Measurements from ENCODE around the gene ABCC6.

ABCC6 gene

DNA sequence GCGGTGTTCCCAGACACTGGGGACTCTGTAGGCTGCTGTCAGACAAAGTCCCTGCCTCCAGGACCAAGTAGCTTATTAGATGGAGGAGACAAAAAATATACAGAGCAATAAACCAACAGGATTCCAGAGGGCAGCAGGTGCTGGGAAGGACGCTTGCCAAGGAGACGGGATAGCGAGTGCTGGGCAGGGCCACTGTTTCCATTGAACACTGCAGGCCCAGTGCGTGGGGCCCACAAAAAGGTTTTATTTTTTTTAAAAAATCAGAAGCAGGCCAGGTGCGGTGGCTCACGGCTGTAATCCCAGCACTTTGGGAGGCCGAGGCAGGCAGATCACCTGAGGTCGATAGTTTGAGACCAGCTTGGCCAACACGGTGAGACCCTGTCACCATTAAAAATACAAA, 84.2 kb downstream of the ABCC6 start:
- no peak for DNase-seq

DNA sequence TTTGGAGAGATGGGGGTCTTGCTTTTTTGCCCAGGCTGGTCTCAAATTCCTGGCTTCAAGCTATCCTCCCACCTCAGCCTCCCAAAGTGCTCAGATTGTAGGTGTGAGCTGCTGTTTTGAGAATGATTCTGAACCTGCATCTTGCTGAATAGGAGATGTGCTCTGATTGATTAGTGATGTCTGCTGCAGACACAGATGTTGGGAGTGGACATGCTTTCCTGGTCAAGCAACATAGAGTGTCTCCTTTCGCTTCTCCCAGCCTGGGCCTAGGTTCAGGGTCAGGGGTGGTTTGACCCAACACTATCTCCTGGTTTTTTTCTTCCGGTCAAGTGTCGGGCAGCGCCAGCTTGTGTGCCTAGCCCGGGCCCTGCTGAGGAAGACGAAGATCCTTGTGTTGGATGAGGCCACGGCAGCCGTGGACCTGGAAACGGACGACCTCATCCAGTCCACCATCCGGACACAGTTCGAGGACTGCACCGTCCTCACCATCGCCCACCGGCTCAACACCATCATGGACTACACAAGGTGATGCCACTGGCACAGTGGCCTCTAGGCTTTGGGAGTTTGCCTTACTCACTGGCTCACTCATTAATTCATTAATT, 85.2 kb downstream of the ABCC6 start:
- no peak for DNase-seq

DNA sequence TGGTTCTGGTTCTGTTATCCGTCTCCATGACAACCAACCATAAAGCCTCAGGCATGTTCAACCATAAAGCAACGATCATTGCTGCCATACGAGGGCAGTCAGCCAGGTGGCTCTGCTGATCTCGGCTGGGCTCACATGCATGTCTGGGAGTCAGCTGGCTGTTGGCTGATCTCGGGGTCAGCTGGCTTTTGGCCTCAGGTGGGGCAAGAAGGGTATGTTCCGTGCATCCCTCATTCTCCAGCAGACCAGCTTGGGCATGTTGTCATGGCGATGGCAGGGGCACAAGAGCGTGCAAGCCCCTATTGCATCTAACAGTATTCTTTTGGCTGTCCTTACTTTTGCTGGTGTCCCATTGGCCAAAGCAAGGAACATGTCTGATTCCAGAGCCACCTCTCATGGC, 86.2 kb downstream of the ABCC6 start:
- no peak for DNase-seq

DNA sequence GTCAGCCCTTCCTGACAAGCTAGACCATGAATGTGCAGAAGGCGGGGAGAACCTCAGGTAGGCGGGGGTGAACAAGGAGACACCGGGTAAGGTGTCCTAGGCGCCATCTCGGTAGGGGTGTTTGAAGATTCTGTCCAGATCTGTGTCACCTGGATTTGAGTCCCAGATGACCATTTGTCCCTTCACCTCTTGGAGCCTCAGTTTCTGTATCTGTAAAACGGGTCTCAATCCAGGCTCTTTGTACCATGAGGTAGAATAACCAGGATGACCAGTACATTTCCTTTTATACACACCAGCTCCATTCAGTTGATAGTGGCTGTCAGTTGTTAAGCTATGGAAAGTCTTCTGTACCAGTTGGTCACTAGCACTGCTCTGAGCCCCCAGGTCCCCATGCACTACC, 86.7 kb downstream of the ABCC6 start:
- no peak for DNase-seq

DNA sequence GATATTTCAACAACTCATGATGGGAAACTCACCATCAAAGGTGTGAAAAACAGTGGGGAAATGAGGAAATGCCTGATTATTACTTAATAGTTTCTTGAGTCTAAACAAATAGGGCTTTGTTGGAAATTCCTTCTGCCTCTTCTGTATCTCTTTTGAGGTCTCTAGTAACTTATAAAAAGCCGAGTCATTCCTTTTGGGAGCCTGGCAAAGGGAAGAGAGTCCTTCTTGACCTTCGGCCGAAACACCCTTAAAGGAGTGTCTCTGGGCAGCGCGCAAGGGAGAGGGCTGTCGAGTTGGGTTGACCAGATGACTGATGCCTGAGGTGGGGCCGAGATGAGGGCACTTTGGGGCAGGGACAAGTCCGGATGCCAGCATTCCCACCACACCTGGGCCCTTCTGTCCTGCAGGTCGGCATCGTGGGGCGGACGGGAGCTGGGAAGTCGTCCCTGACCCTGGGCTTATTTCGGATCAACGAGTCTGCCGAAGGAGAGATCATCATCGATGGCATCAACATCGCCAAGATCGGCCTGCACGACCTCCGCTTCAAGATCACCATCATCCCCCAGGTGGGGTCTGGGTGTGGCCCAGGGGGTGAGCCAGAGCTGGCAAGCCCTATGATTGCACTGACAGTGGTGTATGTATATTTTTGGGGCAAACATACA, 89.2 kb downstream of the ABCC6 start:
- no peak for DNase-seq

DNA sequence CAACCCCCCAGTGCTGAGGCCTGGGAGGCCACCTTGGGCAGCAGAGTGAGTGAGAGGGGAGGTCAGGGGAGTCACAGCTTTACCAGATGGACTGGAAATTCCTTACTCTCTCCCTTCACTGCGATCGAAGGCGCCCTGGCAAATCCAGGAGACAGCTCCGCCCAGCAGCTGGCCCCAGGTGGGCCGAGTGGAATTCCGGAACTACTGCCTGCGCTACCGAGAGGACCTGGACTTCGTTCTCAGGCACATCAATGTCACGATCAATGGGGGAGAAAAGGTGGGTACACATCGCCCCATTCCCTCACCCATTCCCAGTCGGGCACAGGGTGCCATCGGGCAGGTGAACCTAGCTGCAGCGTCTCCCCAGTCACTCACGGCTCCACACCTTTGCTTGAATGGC, 91.6 kb downstream of the ABCC6 start:
- DNase-seq, result no peak

DNA sequence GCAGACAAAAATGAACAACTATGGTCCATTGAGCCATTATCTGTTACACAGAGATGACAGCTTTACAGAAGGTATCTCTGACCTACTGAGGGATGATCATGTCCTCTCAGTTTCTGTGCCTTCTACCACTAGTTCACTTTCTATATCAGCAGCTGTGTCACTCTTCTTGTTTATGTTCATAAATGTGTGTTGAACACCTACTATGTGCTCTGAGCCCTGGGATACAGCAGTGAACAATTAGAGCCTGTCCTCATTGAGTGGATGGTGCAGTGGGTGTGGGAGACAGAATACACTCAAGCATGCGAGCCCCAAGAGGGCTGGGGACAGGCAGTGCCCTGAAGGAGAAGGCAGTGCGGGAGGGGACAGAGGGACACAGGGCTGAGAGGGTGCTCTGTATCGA, 92.1 kb downstream of the ABCC6 start:
- DNase-seq, result no peak

DNA sequence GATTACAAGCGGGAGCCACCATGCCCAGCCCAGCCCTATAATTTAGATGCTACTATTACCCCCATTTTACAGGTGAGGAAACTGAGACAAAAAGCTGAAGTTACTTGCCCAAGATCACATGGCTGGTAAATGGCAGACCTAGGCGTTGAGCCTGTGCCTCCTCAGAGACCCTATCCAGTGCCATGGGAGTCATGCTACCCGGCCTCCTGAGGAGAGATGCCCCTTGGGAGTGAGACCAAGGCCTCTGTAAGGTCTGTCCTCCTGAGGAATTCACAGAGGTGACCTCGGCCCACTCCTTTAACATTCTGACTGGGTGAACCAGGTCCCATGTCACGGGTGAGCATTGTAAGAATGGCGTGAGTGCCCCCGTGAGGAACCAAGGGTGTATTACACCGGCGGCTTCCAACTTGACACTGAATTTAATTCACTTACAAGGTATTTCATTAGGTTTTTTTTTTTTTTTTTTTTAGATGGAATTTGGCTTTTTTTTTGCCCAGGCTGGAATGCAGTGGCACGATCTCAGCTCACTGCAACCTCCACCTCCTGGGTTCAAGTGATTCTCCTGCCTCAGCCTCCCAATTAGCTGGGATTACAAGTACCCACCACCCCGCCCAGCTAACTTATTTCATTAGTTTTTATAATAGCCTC, 95.7 kb downstream of the ABCC6 start:
- DNase-seq, result peak in 1 of 2 experiments; percentile 73

DNA sequence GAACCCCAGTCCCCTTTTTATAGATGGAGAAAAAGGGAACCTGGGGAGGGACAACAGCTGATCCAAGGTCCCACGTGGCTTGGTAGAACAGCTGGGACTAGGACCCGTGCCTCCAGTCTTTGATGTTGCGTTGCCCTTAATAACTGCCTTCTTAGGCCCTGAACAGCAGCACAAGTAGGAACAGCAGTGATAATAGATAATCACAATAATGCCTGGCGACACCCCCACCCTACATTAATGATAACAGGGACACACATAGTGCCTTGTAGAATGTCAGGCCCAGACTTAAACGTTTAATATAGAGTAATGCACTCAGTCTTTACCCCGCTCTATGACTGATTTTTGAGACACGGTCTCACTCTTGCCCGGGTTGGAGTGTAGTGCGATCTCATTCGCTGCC, 96.4 kb downstream of the ABCC6 start:
- no peak for DNase-seq

DNA sequence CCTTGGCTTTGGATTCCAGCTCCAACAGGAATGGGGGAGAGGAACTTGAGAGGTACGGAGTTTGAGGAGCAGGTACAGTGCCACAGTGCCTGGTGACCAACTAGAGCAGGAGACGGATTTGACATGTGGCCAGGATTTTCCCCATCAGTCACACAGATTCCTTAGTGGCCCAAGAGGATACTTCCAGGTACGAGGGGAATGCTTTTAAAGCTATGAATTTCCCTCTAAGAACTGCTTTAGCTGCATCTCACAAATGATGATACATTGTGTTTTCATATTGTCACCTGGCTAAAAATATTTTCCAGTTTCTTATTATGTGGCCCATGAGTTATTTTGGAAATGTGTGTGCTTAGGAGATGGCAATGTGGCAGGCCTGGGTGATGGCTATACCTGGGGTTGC, 98.3 kb downstream of the ABCC6 start:
- DNase-seq, result no peak

DNA sequence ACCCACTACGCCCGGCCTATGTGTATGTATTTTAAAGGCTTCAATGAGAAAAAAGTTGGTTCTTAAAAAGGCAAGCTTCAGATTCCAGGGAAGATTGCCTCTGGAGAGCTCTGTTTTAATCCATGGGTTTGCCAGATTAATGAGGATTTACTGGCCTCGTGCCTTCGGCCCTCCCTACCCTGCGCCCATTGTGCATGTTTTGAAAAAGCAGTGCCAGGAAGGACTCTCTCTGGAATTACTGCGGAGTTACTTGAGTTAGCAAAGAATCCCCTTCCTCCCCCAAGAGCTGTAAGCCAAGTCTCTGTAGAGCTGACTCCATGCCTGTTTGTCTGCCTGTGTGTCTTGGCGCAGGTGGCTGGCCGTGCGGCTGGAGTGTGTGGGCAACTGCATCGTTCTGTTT, 98.9 kb downstream of the ABCC6 start:
- DNase-seq, result no peak

DNA sequence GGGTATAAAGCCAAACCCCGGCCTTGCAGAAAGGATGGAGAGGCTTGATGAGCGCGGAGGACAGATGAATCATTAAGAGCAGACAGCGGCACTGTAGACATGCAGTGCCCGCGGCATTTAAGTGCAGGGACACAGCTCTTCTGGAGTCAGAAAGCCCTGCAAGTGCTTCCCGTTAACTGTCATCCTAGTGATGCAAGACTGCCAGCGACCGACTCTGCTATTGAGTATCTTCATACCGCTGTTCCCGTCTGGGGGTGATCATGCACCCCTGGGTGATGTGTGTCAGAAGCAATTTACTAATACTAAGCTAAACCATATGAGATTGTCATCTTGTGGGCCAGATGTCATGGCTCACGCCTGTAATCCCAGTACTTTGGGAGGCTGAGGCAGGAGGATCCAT, 101.0 kb downstream of the ABCC6 start:
- DNase-seq, result no peak

DNA sequence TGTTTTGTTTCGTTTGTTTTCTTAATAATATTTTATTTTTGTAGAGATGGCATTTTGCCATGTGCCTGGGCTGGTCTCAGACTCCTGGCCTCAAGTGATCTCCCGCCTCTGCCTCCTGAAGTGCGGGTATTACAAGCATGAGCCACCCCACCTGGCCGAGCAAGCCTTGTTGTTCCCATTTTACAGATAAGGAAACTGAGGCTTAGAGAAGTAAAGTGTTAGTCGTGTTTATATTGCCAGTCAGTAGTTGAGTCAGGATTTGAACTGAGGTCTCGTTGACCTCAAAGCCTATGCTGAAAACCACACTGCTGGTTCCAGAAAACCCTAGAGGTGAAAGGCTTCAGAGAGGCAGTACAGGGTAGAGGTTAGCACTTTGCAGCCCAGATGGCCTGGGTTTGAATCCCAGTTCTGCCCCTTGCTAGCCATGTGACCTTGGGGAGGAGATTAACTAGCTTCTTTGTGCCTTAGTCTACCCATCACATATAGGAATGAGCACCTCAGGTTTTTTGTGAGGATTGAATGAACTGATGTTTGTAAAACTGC, 102.0 kb downstream of the ABCC6 start:
- no peak for DNase-seq

DNA sequence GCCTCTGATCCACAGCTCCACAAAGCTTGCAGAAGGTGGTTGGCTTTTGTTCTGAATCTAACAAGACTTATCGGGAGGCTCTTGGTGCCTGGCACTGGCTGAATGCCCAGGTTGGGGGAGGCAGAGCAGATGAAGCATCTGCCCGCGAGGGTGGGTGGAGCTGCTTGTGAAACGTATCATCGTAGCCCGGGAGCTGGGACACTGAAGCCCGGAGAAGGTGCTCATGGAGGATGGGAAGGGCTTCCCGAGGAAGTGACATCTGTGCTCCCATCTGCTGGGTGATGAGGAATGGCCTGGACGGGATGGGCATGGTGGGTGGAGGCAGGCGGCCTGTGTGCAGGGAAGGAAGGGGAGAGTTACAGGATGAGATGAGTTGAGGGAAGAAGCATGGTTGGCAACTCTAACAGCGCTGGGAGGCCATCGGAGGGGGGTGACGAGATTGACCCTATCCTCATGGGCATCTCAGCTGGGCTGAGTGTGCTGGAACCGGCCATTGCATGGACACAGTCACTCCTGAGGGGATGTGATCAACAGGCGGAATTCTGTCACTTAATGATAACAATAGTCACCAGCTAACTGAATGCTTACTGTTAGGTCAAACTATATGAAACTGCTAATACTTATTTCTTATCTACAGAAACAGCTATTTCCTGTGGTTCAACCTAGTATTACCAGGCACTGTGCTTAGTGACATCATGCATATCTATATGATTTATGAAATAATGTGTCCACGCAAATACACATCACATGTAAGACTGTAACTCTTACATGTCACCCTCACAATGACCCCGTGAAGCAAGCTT, 102.7 kb downstream of the ABCC6 start:
- peak; percentile 59 to 89 for DNase-seq

DNA sequence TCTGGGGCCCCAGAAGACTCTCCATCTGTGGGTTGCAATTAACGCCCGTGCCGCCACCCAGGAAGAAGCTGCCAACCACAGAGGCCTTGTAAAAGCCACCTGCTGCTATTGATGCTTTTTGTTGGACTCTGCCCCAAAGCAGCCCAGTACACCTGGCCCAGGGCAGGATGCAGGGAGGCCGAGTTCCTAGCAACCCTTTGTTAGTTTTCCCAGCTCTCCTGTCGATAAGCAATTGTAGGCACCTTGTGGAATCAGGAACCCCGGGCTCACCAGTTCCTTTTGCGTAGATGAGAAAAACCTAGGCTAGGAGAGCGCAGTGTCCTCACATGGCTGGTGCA, 103.3 kb downstream of the ABCC6 start:
- peak in 1 of 2 experiments; percentile 35 for DNase-seq

DNA sequence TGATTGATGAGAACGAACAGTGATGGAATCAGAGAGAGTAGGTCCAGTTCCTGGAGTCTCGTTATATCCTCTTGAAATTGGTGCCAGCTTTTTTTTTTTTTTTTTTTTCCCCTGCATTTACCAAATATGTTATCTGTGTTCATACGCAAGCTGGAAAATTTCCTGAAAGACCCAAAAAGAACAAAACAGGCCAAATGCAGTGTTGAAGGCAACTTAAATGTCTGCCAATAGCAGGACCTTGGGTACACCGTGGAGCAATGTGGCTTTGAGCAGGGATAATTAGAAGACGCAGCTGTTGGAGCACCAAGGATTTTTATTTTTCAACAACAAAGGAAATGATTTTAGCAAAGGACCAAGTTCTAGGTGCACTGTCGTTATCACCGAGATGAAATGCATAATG, 105.0 kb downstream of the ABCC6 start:
- no peak for DNase-seq

DNA sequence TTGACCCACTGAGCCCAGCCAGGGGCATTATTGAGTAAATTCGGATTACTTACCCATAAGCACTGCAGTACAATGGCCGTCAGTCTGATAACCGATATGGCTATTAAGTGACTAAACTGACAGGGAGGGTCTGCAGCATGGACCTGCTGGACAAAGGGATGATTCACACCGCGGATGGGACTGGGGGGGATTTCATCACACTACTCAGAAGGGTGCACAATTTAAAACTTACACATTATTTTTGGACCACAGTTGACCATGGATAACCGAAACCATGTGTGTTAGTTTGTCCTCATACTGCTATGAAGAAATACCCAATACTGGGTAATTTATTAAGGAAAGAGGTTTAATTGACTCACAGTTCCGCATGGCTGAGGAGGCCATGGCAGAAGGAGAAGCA, 106.5 kb downstream of the ABCC6 start:
- no peak for DNase-seq

DNA sequence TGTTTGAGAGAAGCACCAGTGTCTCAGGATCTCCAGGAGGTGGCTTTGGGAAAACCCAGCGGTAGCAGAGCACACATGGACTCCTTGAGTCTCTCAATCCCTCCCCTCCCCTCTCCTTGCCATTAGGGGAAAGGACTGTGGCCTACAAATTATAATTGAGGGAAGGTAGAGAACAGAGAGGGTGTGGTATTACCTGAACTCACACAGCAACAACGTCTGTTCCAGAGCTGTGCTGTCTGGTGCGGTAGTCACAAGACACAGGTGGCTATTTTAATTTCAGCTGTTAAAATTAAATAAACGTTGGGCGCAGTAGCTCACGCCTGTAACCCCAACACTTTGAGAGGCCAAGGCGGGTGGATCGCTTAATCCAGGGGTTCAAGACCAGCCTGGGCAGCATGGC, 110.2 kb downstream of the ABCC6 start:
- no peak for DNase-seq

DNA sequence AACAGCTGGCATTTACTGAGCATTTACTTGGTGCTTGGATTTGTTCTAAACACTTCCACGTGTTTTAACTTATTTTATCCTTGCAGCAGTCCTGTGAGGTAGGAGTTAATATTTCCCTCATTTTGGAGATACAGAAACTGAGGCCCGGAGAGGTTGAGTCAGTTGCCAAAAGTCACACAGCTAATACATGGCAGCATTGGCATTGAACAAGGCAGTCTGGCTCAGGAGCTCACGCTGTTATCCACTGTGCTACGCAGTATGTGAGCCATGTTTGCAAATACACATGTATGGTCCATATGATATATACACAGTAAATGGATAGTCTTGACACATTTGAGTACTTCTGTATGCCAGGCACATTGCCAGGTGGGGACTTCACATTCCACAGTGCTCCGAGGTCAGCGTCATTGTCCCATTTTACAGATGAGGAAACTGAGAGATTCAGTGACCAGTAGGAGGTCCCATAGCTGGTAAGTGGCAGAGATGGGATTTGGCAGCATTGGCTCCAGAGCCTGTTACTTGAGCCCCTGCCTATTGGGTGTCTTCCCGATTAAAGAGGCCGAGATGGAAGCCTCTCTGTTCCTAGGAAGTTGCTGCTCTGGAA, 110.7 kb downstream of the ABCC6 start:
- DNase-seq, result no peak

DNA sequence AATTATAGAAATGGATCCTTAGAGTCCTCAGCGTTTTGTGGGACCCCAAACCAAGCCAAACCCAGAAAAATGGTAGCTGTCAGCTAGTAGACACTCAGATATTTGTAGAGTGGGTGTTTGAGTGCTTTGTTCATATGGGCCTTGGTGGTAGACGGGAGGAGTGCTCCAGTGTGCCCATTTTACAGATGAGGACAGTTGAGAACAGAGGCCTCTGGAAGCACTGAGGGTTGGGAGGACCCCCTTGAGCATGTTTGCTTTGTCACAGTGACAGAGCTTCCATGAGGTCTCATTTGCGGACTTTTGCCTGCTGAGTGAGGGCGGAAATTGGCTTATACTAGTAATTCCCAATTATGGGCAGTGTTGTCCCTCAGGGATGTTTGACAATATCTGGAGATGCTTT, 111.7 kb downstream of the ABCC6 start:
- DNase-seq, result no peak

DNA sequence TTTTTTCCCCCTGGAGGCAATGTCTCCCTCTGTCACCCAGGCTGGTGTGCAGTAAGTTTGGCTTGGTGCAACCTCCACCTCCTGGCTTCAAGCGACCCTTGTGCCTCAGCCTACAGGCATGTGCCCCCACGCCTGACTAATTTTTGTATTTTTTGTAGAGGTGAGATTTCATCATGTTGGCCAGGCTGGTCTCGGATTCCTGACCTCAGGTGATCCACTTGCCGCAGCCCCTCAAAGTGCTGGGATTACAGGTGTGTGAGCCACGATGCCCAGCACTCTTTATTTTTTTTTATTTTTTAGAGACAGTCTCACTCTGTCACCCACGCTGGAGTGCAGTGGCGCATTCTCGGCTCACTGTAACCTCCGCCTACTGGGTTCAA, 113.2 kb downstream of the ABCC6 start:
- DNase-seq, result no peak

DNA sequence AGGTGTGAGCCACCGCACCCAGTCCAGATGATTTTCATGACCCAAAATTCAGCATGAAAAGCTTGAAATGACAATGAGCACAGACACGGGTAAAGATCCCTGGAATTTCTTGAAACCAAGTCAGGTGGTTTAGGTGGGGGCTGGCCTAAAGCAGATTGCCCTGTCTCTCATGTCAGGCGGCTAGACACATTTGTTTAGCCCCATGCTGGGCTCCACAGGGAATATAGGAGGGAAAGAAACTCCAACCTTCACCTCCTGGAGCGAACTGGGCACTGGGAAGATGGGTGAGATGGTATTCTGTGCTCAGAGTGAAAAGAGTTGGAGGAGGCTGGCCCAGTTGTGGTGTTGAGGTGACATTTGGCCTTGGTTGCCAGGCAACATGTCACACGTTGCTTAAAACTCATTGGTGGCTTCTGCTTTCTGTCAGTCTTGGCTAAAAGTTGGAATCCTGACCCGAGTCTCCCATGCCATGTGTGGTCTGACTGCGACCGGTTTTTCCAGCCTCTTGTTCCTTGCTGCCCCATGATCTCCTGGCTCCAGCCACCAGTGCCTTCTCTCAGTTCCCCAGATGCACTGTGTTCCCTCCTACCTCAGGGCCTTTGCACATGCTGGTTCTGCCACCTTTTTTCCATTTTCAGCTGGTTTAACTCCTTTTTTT, 113.7 kb downstream of the ABCC6 start:
- no peak for DNase-seq

DNA sequence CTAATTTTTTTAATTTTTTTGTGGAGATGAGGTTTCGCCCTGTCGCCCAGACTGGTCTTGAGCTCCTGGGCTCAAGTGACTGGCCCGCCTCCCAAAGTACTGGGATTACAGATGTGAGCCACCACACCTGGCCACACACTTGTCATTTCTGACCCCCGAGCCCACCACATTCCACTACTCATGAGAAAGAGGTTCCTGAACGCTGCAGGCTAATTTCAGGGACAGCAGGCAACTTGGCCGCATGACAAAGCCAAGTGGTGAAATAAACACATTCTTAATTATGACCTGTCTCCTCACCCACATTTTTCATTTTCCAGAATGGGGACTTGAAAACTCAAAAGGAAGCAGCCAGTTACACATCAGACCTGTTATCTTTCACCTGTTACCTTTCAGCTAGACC, 114.5 kb downstream of the ABCC6 start:
- DNase-seq, result no peak

Measured in NCI-H446 (cell line).